ENCODE measurements around the gene RAB27B. TPM values are rescaled to one million over a fixed set of nuclear protein-coding genes. Genes with fewer than 3 reads are reported as not detected.
A peak's percentile ranks its signal among the peaks of the same experiment; 100 is the strongest.
"Not testable (repeated sequence)": the region's sequence is repeated elsewhere in the genome, so short reads cannot be mapped to it uniquely, and the experiment has no call there.

RAB27B gene
- total and polyA plus RNA-seq, 3 experiments from 2014 or later: 0.15 to 1.2 (median 0.22) TPM

- Histone ChIP-seq H3K9me3 (ENCODE audit: low read length) (no peaks in the 10 kb centered on the region), H3K4me3 (ENCODE audit: low read length) (no peak overlapping the region), H3K4me1 (ENCODE audit: insufficient read depth, low read length) (peaks cover 6% of the 10 kb centered on the region), H3K27ac (ENCODE audit: low read depth, low read length) (no peak overlapping the region), H3K36me3 (ENCODE audit: insufficient read depth, low read length) (no peaks in the 10 kb centered on the region), H3K27me3 (ENCODE audit: insufficient read depth, low read length, poor library complexity, severe bottlenecking) (no peaks in the 10 kb centered on the region)
- peaks cover 4% of the 10 kb centered on the region in 2 donors for H3K27me3 Mint-ChIP-seq
- ChIA-PET CTCF (no interaction called here), POLR2A (no interaction called here)
- no peak overlapping the region for H3K27ac Mint-ChIP-seq
- peaks cover 7 to 14% (median 14%) of the 10 kb centered on the region in 3 donors for H3K4me1 Mint-ChIP-seq
- H3K9me3 Mint-ChIP-seq: peaks cover 0 to 2% (median 0%) of the 10 kb centered on the region in 5 donors
- H3K36me3 Mint-ChIP-seq: no peaks in the 10 kb centered on the region
- no peak for DNase-seq
- no peak overlapping the region for H3K4me3 Mint-ChIP-seq
Observed at GRCh38 chr18:54806526-54806925, 21.8 kb upstream of the RAB27B start.

GRCh38 chr18:54807303-54807702 lies 21.0 kb upstream of the RAB27B start:
- H3K9me3 ChIP-seq (ENCODE audit: low read length): no peaks in the 10 kb centered on the region
- no peaks in the 10 kb centered on the region for H3K27me3 ChIP-seq (ENCODE audit: insufficient read depth, low read length, poor library complexity, severe bottlenecking)
- ChIA-PET CTCF (no interaction called here), POLR2A (no interaction called here)
- H3K4me3 ChIP-seq (ENCODE audit: low read length): no peak overlapping the region
- Mint-ChIP-seq H3K36me3 (no peaks in the 10 kb centered on the region), H3K4me3 (no peak overlapping the region), H3K27ac (no peak overlapping the region), H3K27me3 (peaks cover 4% of the 10 kb centered on the region in 2 donors), H3K9me3 (peaks cover 0 to 2% (median 0%) of the 10 kb centered on the region in 5 donors), H3K4me1 (peaks cover 7 to 18% (median 18%) of the 10 kb centered on the region in 3 donors)
- peaks cover 6% of the 10 kb centered on the region for H3K4me1 ChIP-seq (ENCODE audit: insufficient read depth, low read length)
- DNase-seq: no peak
- no peaks in the 10 kb centered on the region for H3K36me3 ChIP-seq (ENCODE audit: insufficient read depth, low read length)
- no peak overlapping the region for H3K27ac ChIP-seq (ENCODE audit: low read depth, low read length)

GRCh38 chr18:54810662-54811061 lies 17.6 kb upstream of the RAB27B start:
- H3K9me3 ChIP-seq (ENCODE audit: low read length); H3K36me3 ChIP-seq (ENCODE audit: insufficient read depth, low read length); H3K36me3 Mint-ChIP-seq; H3K27ac Mint-ChIP-seq; H3K9me3 Mint-ChIP-seq; DNase-seq; H3K27ac ChIP-seq (ENCODE audit: low read depth, low read length); H3K4me3 ChIP-seq (ENCODE audit: low read length); H3K27me3 Mint-ChIP-seq; CTCF ChIA-PET; POLR2A ChIA-PET; H3K4me3 Mint-ChIP-seq; H3K4me1 ChIP-seq (ENCODE audit: insufficient read depth, low read length); H3K27me3 ChIP-seq (ENCODE audit: insufficient read depth, low read length, poor library complexity, severe bottlenecking): not testable (repeated sequence)
- peaks cover 14 to 28% (median 28%) of the 10 kb centered on the region in 3 donors for H3K4me1 Mint-ChIP-seq

GRCh38 chr18:54812885-54813284 lies 15.4 kb upstream of the RAB27B start:
- no peaks in the 10 kb centered on the region for H3K9me3 Mint-ChIP-seq

GRCh38 chr18:54813305-54813704 lies 15.0 kb upstream of the RAB27B start:
- H3K27ac ChIP-seq (ENCODE audit: low read depth, low read length): no peak overlapping the region
- no peaks in the 10 kb centered on the region for H3K4me1 ChIP-seq (ENCODE audit: insufficient read depth, low read length)
- H3K4me3 Mint-ChIP-seq: no peak overlapping the region
- no peaks in the 10 kb centered on the region for H3K9me3 Mint-ChIP-seq
- peaks cover 0 to 17% of the 10 kb centered on the region in 2 donors for H3K27me3 Mint-ChIP-seq
- H3K27me3 ChIP-seq (ENCODE audit: insufficient read depth, low read length, poor library complexity, severe bottlenecking): no peaks in the 10 kb centered on the region
- peak overlapping the region in 1 of 8 donors; percentile 3 for H3K27ac Mint-ChIP-seq
- no peaks in the 10 kb centered on the region for H3K36me3 ChIP-seq (ENCODE audit: insufficient read depth, low read length)
- H3K9me3 ChIP-seq (ENCODE audit: low read length): no peaks in the 10 kb centered on the region
- ChIA-PET CTCF (no interaction called here), POLR2A (no interaction called here)
- H3K4me1 Mint-ChIP-seq: peaks cover 9 to 18% (median 18%) of the 10 kb centered on the region in 3 donors
- no peak for DNase-seq
- H3K36me3 Mint-ChIP-seq: no peaks in the 10 kb centered on the region
- H3K4me3 ChIP-seq (ENCODE audit: low read length): no peak overlapping the region

More at GRCh38 chr18:54812885-54813284, 15.4 kb upstream of the RAB27B start:
- no peaks in the 10 kb centered on the region for H3K4me1 ChIP-seq (ENCODE audit: insufficient read depth, low read length)
- no peak overlapping the region for H3K4me3 ChIP-seq (ENCODE audit: low read length)
- Mint-ChIP-seq H3K27ac (no peak overlapping the region), H3K4me3 (no peak overlapping the region), H3K36me3 (no peaks in the 10 kb centered on the region), H3K4me1 (peaks cover 9 to 18% (median 18%) of the 10 kb centered on the region in 3 donors), H3K27me3 (peaks cover 0 to 13% of the 10 kb centered on the region in 2 donors)
- H3K27ac ChIP-seq (ENCODE audit: low read depth, low read length): no peak overlapping the region
- H3K9me3 ChIP-seq (ENCODE audit: low read length): no peaks in the 10 kb centered on the region
- peak in 1 of 5 donors; percentile 15 for DNase-seq
- CTCF ChIA-PET: no interaction called here
- POLR2A ChIA-PET: no interaction called here
- no peaks in the 10 kb centered on the region for H3K36me3 ChIP-seq (ENCODE audit: insufficient read depth, low read length)
- H3K27me3 ChIP-seq (ENCODE audit: insufficient read depth, low read length, poor library complexity, severe bottlenecking): no peaks in the 10 kb centered on the region

GRCh38 chr18:54813977-54814565 lies 14.2 kb upstream of the RAB27B start:
- CTCF ChIA-PET: no interaction called here

GRCh38 chr18:54815086-54815485 lies 13.2 kb upstream of the RAB27B start:
- H3K27me3 ChIP-seq (ENCODE audit: insufficient read depth, low read length, poor library complexity, severe bottlenecking): no peaks in the 10 kb centered on the region
- peaks cover 9 to 18% (median 18%) of the 10 kb centered on the region in 3 donors for H3K4me1 Mint-ChIP-seq
- H3K27ac ChIP-seq (ENCODE audit: low read depth, low read length): no peak overlapping the region
- H3K9me3 Mint-ChIP-seq: no peaks in the 10 kb centered on the region
- H3K4me3 Mint-ChIP-seq: no peak overlapping the region
- no peaks in the 10 kb centered on the region for H3K36me3 Mint-ChIP-seq
- no peak for DNase-seq
- H3K9me3 ChIP-seq (ENCODE audit: low read length): no peaks in the 10 kb centered on the region
- peaks cover 0 to 19% of the 10 kb centered on the region in 2 donors for H3K27me3 Mint-ChIP-seq
- no peak overlapping the region for H3K4me3 ChIP-seq (ENCODE audit: low read length)
- H3K27ac Mint-ChIP-seq: no peak overlapping the region
- H3K4me1 ChIP-seq (ENCODE audit: insufficient read depth, low read length): no peaks in the 10 kb centered on the region
- H3K36me3 ChIP-seq (ENCODE audit: insufficient read depth, low read length): no peaks in the 10 kb centered on the region
- CTCF ChIA-PET: no interaction called here
- POLR2A ChIA-PET: no interaction called here

More at GRCh38 chr18:54813977-54814565, 14.2 kb upstream of the RAB27B start:
- no peak for DNase-seq
- Mint-ChIP-seq H3K9me3 (no peaks in the 10 kb centered on the region), H3K4me1 (peaks cover 9 to 18% (median 18%) of the 10 kb centered on the region in 3 donors), H3K27ac (no peak overlapping the region), H3K4me3 (no peak overlapping the region), H3K27me3 (peaks cover 0 to 19% of the 10 kb centered on the region in 2 donors), H3K36me3 (no peaks in the 10 kb centered on the region)
- H3K4me3 ChIP-seq (ENCODE audit: low read length): no peak overlapping the region
- no peak overlapping the region for H3K27ac ChIP-seq (ENCODE audit: low read depth, low read length)
- H3K36me3 ChIP-seq (ENCODE audit: insufficient read depth, low read length): no peaks in the 10 kb centered on the region
- no peaks in the 10 kb centered on the region for H3K4me1 ChIP-seq (ENCODE audit: insufficient read depth, low read length)
- no peaks in the 10 kb centered on the region for H3K27me3 ChIP-seq (ENCODE audit: insufficient read depth, low read length, poor library complexity, severe bottlenecking)
- no peaks in the 10 kb centered on the region for H3K9me3 ChIP-seq (ENCODE audit: low read length)
- POLR2A ChIA-PET: no interaction called here

- CTCF ChIA-PET: not testable (repeated sequence)
- peaks cover 0 to 12% of the 10 kb centered on the region in 2 donors for H3K27me3 Mint-ChIP-seq
Observed at GRCh38 chr18:54820785-54821275, 7.4 kb upstream of the RAB27B start.

More at GRCh38 chr18:54820785-54821275, 7.4 kb upstream of the RAB27B start:
- DNase-seq; H3K36me3 Mint-ChIP-seq; POLR2A ChIA-PET; H3K27me3 ChIP-seq (ENCODE audit: insufficient read depth, low read length, poor library complexity, severe bottlenecking); H3K9me3 ChIP-seq (ENCODE audit: low read length); H3K4me3 ChIP-seq (ENCODE audit: low read length); H3K4me3 Mint-ChIP-seq; H3K36me3 ChIP-seq (ENCODE audit: insufficient read depth, low read length); H3K9me3 Mint-ChIP-seq; H3K27ac ChIP-seq (ENCODE audit: low read depth, low read length); H3K27ac Mint-ChIP-seq; H3K4me1 ChIP-seq (ENCODE audit: insufficient read depth, low read length); H3K4me1 Mint-ChIP-seq: not testable (repeated sequence)

Data from CD8-positive, alpha-beta memory T cell (primary cell).